HepG2 (cell line): ENCODE results near the gene GRB7. TPM values are rescaled to one million over a fixed set of nuclear protein-coding genes. Genes with fewer than 3 reads are reported as not detected.

ENCODE experiments used
- DPF2 ChIP-seq: sonication (generic); formaldehyde crosslinking; IDR thresholded peaks from 2 replicates; pipeline ENCODE4 v1.4.0; 2020; ENCODE audit warnings: mild to moderate bottlenecking, low read depth, missing genetic modification reagents, borderline replicate concordance
- ELF1 ChIP-seq: sonication (generic); formaldehyde crosslinking; IDR thresholded peaks from 2 replicates; pipeline ENCODE4 v1.4.0; 2020; ENCODE audit warnings: missing genetic modification reagents
- FOXA1 ChIP-seq, 2 experiments: fragments of 450-650 bp in 1 of 2; sonication (generic) in 1 of 2; formaldehyde crosslinking in 1 of 2; IDR thresholded peaks; 2 replicates each; pipeline versions ENCODE4 v1.4.0 to v1.6.1; 2016 to 2020; ENCODE audit warnings: missing genetic modification reagents in 1 of 2
- HMG20A ChIP-seq: IDR thresholded peaks from 2 replicates; pipeline ENCODE4 v1.6.1; 2016; ENCODE audit warnings: borderline replicate concordance
- HMG20B ChIP-seq: conservative IDR thresholded peaks from 2 replicates; pipeline ENCODE4 v1.6.1; 2016; ENCODE audit warnings: missing genetic modification reagents, missing compliant biosample characterization
- HOXD1 ChIP-seq: sonication (generic); formaldehyde crosslinking; IDR thresholded peaks from 2 replicates; pipeline ENCODE4 v1.5.0; 2020; ENCODE audit warnings: missing genetic modification reagents
- MAFG ChIP-seq: sonication (generic); formaldehyde crosslinking; IDR thresholded peaks from 2 replicates; pipeline ENCODE4 v1.5.1; 2020; ENCODE audit warnings: mild to moderate bottlenecking, missing genetic modification reagents
- MATR3 ChIP-seq: sonication (generic); formaldehyde crosslinking; IDR thresholded peaks from 2 replicates; pipeline ENCODE4 v1.4.0; 2020; ENCODE audit warnings: missing genetic modification reagents
- NFYB ChIP-seq: sonication (generic); formaldehyde crosslinking; IDR thresholded peaks from 2 replicates; pipeline ENCODE4 v1.4.0; 2020; ENCODE audit warnings: missing genetic modification reagents
- PTBP1 ChIP-seq: fragments of 200-400 bp; formaldehyde crosslinking; IDR thresholded peaks from 2 replicates; pipeline ENCODE4 v1.6.1; 2018; ENCODE audit warnings: low read length, low read depth; ENCODE audit not compliant: poor library complexity, severe bottlenecking
- SMAD3 ChIP-seq: sonication (generic); formaldehyde crosslinking; IDR thresholded peaks from 2 replicates; pipeline ENCODE4 v1.4.0; 2020; ENCODE audit warnings: missing genetic modification reagents
- ZFYVE20 ChIP-seq: sonication (generic); formaldehyde crosslinking; IDR thresholded peaks from 2 replicates; pipeline ENCODE4 v1.8.0; 2023; ENCODE audit warnings: low read depth, mild to moderate bottlenecking, moderate library complexity, missing genetic modification reagents, borderline replicate concordance
- ZNF460 ChIP-seq: sonication (generic); formaldehyde crosslinking; IDR thresholded peaks from 2 replicates; pipeline ENCODE4 v1.5.1; 2020; ENCODE audit warnings: missing genetic modification reagents, mild to moderate bottlenecking, borderline replicate concordance
- ZNF543 ChIP-seq: sonication (generic); formaldehyde crosslinking; IDR thresholded peaks from 2 replicates; pipeline ENCODE4 v1.4.0; 2020; ENCODE audit warnings: mild to moderate bottlenecking, missing genetic modification reagents
- ZNF678 ChIP-seq: sonication (generic); formaldehyde crosslinking; IDR thresholded peaks from 2 replicates; pipeline ENCODE4 v1.4.0; 2020; ENCODE audit warnings: mild to moderate bottlenecking, missing genetic modification reagents
- ZNF775 ChIP-seq: sonication (generic); formaldehyde crosslinking; IDR thresholded peaks from 2 replicates; pipeline ENCODE4 v1.4.0; 2020; ENCODE audit warnings: missing genetic modification reagents, mild to moderate bottlenecking, moderate library complexity, borderline replicate concordance
- ZNF792 ChIP-seq: IDR thresholded peaks from 2 replicates; pipeline ENCODE4 v1.6.1; 2016
- ZSCAN30 ChIP-seq: sonication (generic); formaldehyde crosslinking; IDR thresholded peaks from 2 replicates; pipeline ENCODE4 v1.5.0; 2020; ENCODE audit warnings: mild to moderate bottlenecking, missing genetic modification reagents
- polyA plus RNA-seq, 8 experiments: library from polyadenylated mRNA; depleted of rRNA in 3 of 8; stranded (reverse) in 7 of 8; unstranded in 1 of 8; fragments of >200 nt; fragmentation: Illumina TruSeq in 4 of 8; extraction: Trizol in 4 of 8; gene quantifications; 2 replicates each; pipeline versions ENCODE4 v1.2.1 to v1.2.3, GENCODE V29; 2011 to 2016; ENCODE audit warnings: low read depth in 4 of 8, missing spikeins in 1 of 8, mixed read lengths in 1 of 8; ENCODE audit not compliant: insufficient read depth in 1 of 8
- total RNA-seq, 5 experiments: library from RNA; depleted of rRNA; stranded (reverse); fragments of >200 nt; fragmentation: Illumina TruSeq; extraction: Trizol; gene quantifications; 2 replicates each; pipeline ENCODE4 v1.2.3, GENCODE V29; 2016; ENCODE audit warnings: low read depth in 1 of 5
- TF ChIP-seq, protein P1 (sequence below): sonication (generic); formaldehyde crosslinking; IDR thresholded peaks from 2 replicates; pipeline ENCODE4 v1.8.1; 2023; ENCODE audit warnings: mild to moderate bottlenecking, missing genetic modification reagents
- TF ChIP-seq, protein P2 (sequence below): IDR thresholded peaks from 2 replicates; pipeline ENCODE4 v1.6.1; 2016; ENCODE audit warnings: missing genetic modification reagents, missing compliant biosample characterization
- TF ChIP-seq, protein P3 (sequence below), 2 experiments: sonication (generic) in 1 of 2; formaldehyde crosslinking in 1 of 2; IDR thresholded peaks; 2 replicates each; pipeline versions ENCODE4 v1.5.1 to v1.6.1; 2011 to 2020; ENCODE audit warnings: borderline replicate concordance in 1 of 2, low read depth in 1 of 2, low read length in 1 of 2, mild to moderate bottlenecking in 1 of 2, missing genetic modification reagents in 1 of 2, moderate library complexity in 1 of 2
- TF ChIP-seq, protein P4 (sequence below): sonication (generic); formaldehyde crosslinking; IDR thresholded peaks from 2 replicates; pipeline ENCODE4 v1.5.1; 2020; ENCODE audit warnings: missing genetic modification reagents, mild to moderate bottlenecking, borderline replicate concordance
- TF ChIP-seq, protein P5 (sequence below): sonication (generic); formaldehyde crosslinking; IDR thresholded peaks from 2 replicates; pipeline ENCODE4 v1.8.0; 2022; ENCODE audit warnings: mild to moderate bottlenecking, missing genetic modification reagents; ENCODE audit not compliant: insufficient replicate concordance

The GRB7 gene
- total and polyA plus RNA-seq, 2 of the 13 experiments (the other 11 are each of a cell fraction or from before 2014, with no cell fraction given), result 60.2 to 77.7 TPM

DNA sequence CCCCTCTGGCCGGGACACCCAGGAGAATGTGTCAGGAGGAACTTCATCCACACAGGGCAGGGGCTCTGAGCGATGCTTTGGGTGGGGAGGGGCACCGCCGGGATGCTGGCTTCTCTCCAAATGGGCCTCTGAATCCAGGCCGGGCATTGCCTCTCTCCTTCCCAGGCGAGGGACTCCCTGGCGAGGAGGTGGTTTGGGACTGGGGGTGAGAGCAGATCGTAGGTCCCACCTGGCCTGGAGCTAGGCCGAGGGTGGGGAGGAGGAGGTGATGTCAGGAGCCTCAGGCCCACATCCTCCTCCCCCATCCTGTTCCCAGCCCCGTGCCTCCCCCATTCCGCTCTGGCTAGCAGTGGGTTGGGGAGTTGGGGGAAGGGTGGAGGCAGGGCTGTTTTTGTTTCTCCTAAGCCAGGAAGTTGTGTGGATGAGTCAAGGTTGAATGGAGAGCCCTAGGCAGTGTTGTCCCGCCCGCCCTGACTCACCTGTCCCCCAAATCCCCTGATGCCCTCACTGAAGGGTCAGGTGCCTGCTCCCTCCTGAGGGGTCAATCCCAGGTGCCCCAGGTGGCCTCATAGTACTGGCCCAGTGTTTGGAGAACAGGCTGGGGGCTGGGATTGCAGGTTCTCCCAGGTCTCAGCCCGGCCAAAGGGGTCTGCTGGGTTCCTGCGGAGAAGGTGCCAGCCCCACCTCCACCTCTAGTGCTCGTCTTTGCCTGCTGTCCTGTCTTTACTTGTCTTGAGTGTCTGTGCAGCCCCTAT is 2.8 kb downstream of the GRB7 start (continued):
- TF ChIP-seq HMG20B (CRISPR knock-in tag), result no peak
- no peak for TF ChIP-seq NFYB (CRISPR knock-in tag)
- no peak for TF ChIP-seq ZSCAN30 (CRISPR knock-in tag)
- TF ChIP-seq HOXD1 (CRISPR knock-in tag), result 0 out of 2 replicates have a peak, but pooled peaks have one; percentile 40
- TF ChIP-seq, protein P1, sequence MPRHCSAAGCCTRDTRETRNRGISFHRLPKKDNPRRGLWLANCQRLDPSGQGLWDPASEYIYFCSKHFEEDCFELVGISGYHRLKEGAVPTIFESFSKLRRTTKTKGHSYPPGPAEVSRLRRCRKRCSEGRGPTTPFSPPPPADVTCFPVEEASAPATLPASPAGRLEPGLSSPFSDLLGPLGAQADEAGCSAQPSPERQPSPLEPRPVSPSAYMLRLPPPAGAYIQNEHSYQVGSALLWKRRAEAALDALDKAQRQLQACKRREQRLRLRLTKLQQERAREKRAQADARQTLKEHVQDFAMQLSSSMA (CRISPR knock-in tag), result no peak
- TF ChIP-seq ELF1 (CRISPR knock-in tag), result peak; percentile 68
- TF ChIP-seq, protein P2, sequence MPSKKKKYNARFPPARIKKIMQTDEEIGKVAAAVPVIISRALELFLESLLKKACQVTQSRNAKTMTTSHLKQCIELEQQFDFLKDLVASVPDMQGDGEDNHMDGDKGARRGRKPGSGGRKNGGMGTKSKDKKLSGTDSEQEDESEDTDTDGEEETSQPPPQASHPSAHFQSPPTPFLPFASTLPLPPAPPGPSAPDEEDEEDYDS, result peak; percentile 87
- no peak; the same call in 1 of the 2 replicates for TF ChIP-seq ZNF543 (CRISPR knock-in tag)
- TF ChIP-seq ZNF775 (CRISPR knock-in tag), result no peak
- no peak; the same call in 1 of the 2 replicates for TF ChIP-seq DPF2
- no peak for TF ChIP-seq ZNF460
- TF ChIP-seq, protein P3, sequence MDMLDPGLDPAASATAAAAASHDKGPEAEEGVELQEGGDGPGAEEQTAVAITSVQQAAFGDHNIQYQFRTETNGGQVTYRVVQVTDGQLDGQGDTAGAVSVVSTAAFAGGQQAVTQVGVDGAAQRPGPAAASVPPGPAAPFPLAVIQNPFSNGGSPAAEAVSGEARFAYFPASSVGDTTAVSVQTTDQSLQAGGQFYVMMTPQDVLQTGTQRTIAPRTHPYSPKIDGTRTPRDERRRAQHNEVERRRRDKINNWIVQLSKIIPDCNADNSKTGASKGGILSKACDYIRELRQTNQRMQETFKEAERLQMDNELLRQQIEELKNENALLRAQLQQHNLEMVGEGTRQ (IDR thresholded peaks at IDR 0.05; ENCODE audit: low read depth, low read length), result no peak
- TF ChIP-seq, protein P3 (CRISPR knock-in tag; IDR thresholded peaks at IDR 0.05; ENCODE audit: borderline replicate concordance), result no peak
- peak; percentile 53; the same call in 1 of the 2 replicates for TF ChIP-seq HMG20A (CRISPR knock-in tag)
- TF ChIP-seq, protein P4, sequence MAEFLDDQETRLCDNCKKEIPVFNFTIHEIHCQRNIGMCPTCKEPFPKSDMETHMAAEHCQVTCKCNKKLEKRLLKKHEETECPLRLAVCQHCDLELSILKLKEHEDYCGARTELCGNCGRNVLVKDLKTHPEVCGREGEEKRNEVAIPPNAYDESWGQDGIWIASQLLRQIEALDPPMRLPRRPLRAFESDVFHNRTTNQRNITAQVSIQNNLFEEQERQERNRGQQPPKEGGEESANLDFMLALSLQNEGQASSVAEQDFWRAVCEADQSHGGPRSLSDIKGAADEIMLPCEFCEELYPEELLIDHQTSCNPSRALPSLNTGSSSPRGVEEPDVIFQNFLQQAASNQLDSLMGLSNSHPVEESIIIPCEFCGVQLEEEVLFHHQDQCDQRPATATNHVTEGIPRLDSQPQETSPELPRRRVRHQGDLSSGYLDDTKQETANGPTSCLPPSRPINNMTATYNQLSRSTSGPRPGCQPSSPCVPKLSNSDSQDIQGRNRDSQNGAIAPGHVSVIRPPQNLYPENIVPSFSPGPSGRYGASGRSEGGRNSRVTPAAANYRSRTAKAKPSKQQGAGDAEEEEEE (CRISPR knock-in tag), result no peak; the same call in 1 of the 2 replicates
- TF ChIP-seq MATR3 (CRISPR knock-in tag), result no peak
- TF ChIP-seq, protein P5, sequence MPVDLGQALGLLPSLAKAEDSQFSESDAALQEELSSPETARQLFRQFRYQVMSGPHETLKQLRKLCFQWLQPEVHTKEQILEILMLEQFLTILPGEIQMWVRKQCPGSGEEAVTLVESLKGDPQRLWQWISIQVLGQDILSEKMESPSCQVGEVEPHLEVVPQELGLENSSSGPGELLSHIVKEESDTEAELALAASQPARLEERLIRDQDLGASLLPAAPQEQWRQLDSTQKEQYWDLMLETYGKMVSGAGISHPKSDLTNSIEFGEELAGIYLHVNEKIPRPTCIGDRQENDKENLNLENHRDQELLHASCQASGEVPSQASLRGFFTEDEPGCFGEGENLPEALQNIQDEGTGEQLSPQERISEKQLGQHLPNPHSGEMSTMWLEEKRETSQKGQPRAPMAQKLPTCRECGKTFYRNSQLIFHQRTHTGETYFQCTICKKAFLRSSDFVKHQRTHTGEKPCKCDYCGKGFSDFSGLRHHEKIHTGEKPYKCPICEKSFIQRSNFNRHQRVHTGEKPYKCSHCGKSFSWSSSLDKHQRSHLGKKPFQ (CRISPR knock-in tag), result peak; percentile 69
- no peak for TF ChIP-seq ZFYVE20
- TF ChIP-seq ZNF792 (CRISPR knock-in tag), result peak; percentile 68
- no peak for TF ChIP-seq SMAD3 (CRISPR knock-in tag)
- TF ChIP-seq FOXA1 (IDR thresholded peaks at IDR 0.05), result no peak
- TF ChIP-seq FOXA1 (CRISPR knock-in tag; IDR thresholded peaks at IDR 0.05), result no peak
- no peak for TF ChIP-seq PTBP1
- TF ChIP-seq ZNF678 (CRISPR knock-in tag), result no peak
- no peak for TF ChIP-seq MAFG
